ENCODE results near the gene ENO3. TPM values are rescaled to one million over a fixed set of nuclear protein-coding genes. Genes with fewer than 3 reads are reported as not detected.
A peak's percentile ranks its signal among the peaks of the same experiment; 100 is the strongest.

The ENO3 gene
- total RNA-seq, 1 donor from 2014 or later = 25.3 TPM

GRCh38 chr17:4947010-4947410, 3.9 kb upstream of the ENO3 start:
- no peak for TF ChIP-seq CTCF (IDR thresholded peaks at IDR 0.05; ENCODE audit: unreplicated experiment)
- Mint-ChIP-seq H3K9me3 (no peaks in the 10 kb centered on the region), H3K36me3 (peaks cover 8% of the 10 kb centered on the region), H3K27me3 (ENCODE audit: low read depth) (no peaks in the 10 kb centered on the region), H3K4me1 (peaks cover 41% of the 10 kb centered on the region), H3K4me3 (peak overlapping the region; percentile 93), H3K27ac (peak overlapping the region; percentile 93)
- no peak for DNase-seq (ENCODE audit: low spot score in 2 of 2, unreplicated experiment in 2 of 2)

- TF ChIP-seq CTCF (IDR thresholded peaks at IDR 0.05; ENCODE audit: unreplicated experiment) = no peak
- Mint-ChIP-seq H3K4me3 (peak overlapping the region; percentile 93), H3K27ac (peak overlapping the region; percentile 98), H3K27me3 (ENCODE audit: low read depth) (no peaks in the 10 kb centered on the region), H3K9me3 (no peaks in the 10 kb centered on the region), H3K4me1 (peaks cover 41% of the 10 kb centered on the region), H3K36me3 (peaks cover 8% of the 10 kb centered on the region)
- DNase-seq (ENCODE audit: low spot score in 2 of 2, unreplicated experiment in 2 of 2) = peak; percentile 56 to 71
These were observed 3.3 kb upstream of the ENO3 start for GRCh38 chr17:4947411-4948165.

GRCh38 chr17:4948166-4948930, 2.6 kb upstream of the ENO3 start, which contains the start of gene PFN1:
PFN1 (minus strand) TSS chr17:4948530; CDS start chr17:4948394, 136 bp downstream.
- H3K27ac Mint-ChIP-seq = peak within 1 kb of the TSS; percentile 99
- no peaks in the 10 kb centered on the region for H3K9me3 Mint-ChIP-seq
- H3K27me3 Mint-ChIP-seq (ENCODE audit: low read depth) = no peaks in the 10 kb centered on the region
- peaks cover 41% of the 10 kb centered on the region for H3K4me1 Mint-ChIP-seq
- no peak for TF ChIP-seq CTCF (IDR thresholded peaks at IDR 0.05; ENCODE audit: unreplicated experiment)
- H3K4me3 Mint-ChIP-seq = peak within 1 kb of the TSS; percentile 93
- peak; percentile 76 to 77 for DNase-seq (ENCODE audit: low spot score in 2 of 2, unreplicated experiment in 2 of 2)
- H3K36me3 Mint-ChIP-seq = peaks cover 8% of the 10 kb centered on the region

- peak overlapping the region; percentile 93 for H3K4me3 Mint-ChIP-seq
- TF ChIP-seq CTCF (IDR thresholded peaks at IDR 0.05; ENCODE audit: unreplicated experiment) = no peak
- no peaks in the 10 kb centered on the region for H3K27me3 Mint-ChIP-seq (ENCODE audit: low read depth)
- DNase-seq (ENCODE audit: low spot score in 2 of 2, unreplicated experiment in 2 of 2) = peak; percentile 66 to 82
- peaks cover 40% of the 10 kb centered on the region for H3K4me1 Mint-ChIP-seq
- H3K9me3 Mint-ChIP-seq = no peaks in the 10 kb centered on the region
- H3K27ac Mint-ChIP-seq = peak overlapping the region; percentile 99
- H3K36me3 Mint-ChIP-seq = peaks cover 8% of the 10 kb centered on the region
These were observed 2.0 kb upstream of the ENO3 start for GRCh38 chr17:4948931-4949320.

- no peaks in the 10 kb centered on the region for H3K9me3 Mint-ChIP-seq
- H3K36me3 Mint-ChIP-seq = peaks cover 8% of the 10 kb centered on the region
- peak overlapping the region; percentile 70 for H3K4me3 Mint-ChIP-seq
- peak overlapping the region; percentile 86 for H3K27ac Mint-ChIP-seq
- TF ChIP-seq CTCF (IDR thresholded peaks at IDR 0.05; ENCODE audit: unreplicated experiment) = no peak
- peaks cover 39% of the 10 kb centered on the region for H3K4me1 Mint-ChIP-seq
- peak; percentile 40 to 64 for DNase-seq (ENCODE audit: low spot score in 2 of 2, unreplicated experiment in 2 of 2)
- no peaks in the 10 kb centered on the region for H3K27me3 Mint-ChIP-seq (ENCODE audit: low read depth)
These were observed 1.4 kb upstream of the ENO3 start for GRCh38 chr17:4949321-4950074.
